Spleen (tissue), 7 donors: ENCODE data around the gene KANK2.

Experiments
- POLR2A ChIP-seq, 3 donors: fragments of 450-650 bp; IDR thresholded peaks; one replicate each; pipeline ENCODE4 v1.5.1; 2017; ENCODE audit warnings: antibody characterized with exemption in 3 of 3, mild to moderate bottlenecking in 1 of 3
- POLR2AphosphoS5 ChIP-seq, 3 donors: sonication (generic); formaldehyde crosslinking; IDR thresholded peaks; one replicate each; pipeline ENCODE4 v1.5.1; 2017; ENCODE audit warnings: antibody characterized with exemption in 3 of 3
- TF ChIP-seq, protein P1 (sequence below), 11 experiments: fragments of 200-600 bp in 7 of 11; fragments of 450-650 bp in 4 of 11; sonication (generic) in 4 of 11; IDR thresholded peaks in 8 of 11; conservative IDR thresholded peaks in 3 of 11; 1 replicate in 7 of 11; 2 replicates in 4 of 11; pipeline versions ENCODE4 v1.4.0 to v1.8.0; 2016 to 2021; ENCODE audit warnings: antibody characterized with exemption in 11 of 11, inconsistent platforms in 4 of 11, mild to moderate bottlenecking in 1 of 11
- donor health status: DM: no; HTN: no; CAD: no; lungs with moderate emphysema.
- donor health status: DM: no; HTN: no; CAD: no.
- donor health status: DM: no; HTN: no; CAD: no.

DNA sequence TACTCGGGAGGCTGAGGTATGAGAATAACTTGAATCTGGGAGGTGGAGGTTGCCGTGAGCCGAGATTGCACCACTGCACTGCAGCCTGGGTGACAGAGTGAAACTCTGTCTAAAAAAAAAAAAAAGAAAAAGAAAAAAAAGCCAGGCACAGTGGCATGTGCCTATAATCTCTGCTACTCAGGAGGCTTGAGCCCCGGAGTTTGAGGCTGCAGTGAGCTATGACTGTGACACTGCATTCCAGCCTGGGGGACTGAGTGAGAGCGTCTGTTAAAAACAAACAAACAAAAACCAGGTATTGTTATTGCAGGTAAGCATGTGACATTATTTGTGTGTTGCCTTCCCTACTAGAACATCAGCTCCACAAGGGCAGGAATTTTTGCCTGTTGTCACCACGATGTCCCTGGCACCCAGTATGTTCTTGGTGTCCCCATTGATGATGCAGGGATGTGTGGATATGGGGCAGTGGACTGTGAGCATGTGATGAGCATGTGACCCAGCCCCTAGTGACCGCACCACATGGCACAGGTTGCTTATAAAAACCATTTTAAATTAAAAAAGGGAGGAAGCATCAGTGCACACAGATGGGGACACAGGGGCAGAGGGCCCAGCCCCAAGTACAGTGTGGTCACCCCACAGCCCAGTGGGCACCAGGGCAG is 1.6 kb upstream of the KANK2 start:
- TF ChIP-seq, protein P1, sequence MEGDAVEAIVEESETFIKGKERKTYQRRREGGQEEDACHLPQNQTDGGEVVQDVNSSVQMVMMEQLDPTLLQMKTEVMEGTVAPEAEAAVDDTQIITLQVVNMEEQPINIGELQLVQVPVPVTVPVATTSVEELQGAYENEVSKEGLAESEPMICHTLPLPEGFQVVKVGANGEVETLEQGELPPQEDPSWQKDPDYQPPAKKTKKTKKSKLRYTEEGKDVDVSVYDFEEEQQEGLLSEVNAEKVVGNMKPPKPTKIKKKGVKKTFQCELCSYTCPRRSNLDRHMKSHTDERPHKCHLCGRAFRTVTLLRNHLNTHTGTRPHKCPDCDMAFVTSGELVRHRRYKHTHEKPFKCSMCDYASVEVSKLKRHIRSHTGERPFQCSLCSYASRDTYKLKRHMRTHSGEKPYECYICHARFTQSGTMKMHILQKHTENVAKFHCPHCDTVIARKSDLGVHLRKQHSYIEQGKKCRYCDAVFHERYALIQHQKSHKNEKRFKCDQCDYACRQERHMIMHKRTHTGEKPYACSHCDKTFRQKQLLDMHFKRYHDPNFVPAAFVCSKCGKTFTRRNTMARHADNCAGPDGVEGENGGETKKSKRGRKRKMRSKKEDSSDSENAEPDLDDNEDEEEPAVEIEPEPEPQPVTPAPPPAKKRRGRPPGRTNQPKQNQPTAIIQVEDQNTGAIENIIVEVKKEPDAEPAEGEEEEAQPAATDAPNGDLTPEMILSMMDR (IDR thresholded peaks at IDR 0.05 in 8 of 11, conservative IDR thresholded peaks at IDR 0.05 in 3 of 11): no peak
- TF ChIP-seq POLR2AphosphoS5 (IDR thresholded peaks at IDR 0.05): no peak
- no peak for TF ChIP-seq POLR2A (IDR thresholded peaks at IDR 0.05)
